Chondrocyte (in vitro differentiated cells): ENCODE results near the gene WIPF1. TPM values are rescaled to one million over a fixed set of nuclear protein-coding genes. Genes with fewer than 3 reads are reported as not detected.

Experiments
- DNase-seq: peaks from one replicate; pipeline ENCODE4 v3.0.0; 2021; ENCODE audit warnings: mixed read lengths, low spot score
- H3K27ac Mint-ChIP-seq: one replicate; pipeline ENCODE4 v1.8.0; 2021; ENCODE audit warnings: mild to moderate bottlenecking, moderate library complexity, mixed read lengths; ENCODE audit not compliant: unreplicated experiment
- H3K27me3 Mint-ChIP-seq: 2 replicates; pipeline ENCODE4 v1.8.0; 2021; ENCODE audit warnings: low read depth, mixed read lengths
- H3K36me3 Mint-ChIP-seq: 2 replicates; pipeline ENCODE4 v1.8.0; 2021; ENCODE audit warnings: low read depth, mixed read lengths
- H3K4me1 Mint-ChIP-seq: 2 replicates; pipeline ENCODE4 v1.8.0; 2021; ENCODE audit warnings: low read depth, mild to moderate bottlenecking, mixed read lengths
- H3K4me3 Mint-ChIP-seq: one replicate; pipeline ENCODE4 v1.8.0; 2021; ENCODE audit warnings: mild to moderate bottlenecking, moderate library complexity, mixed read lengths; ENCODE audit not compliant: unreplicated experiment
- H3K9me3 Mint-ChIP-seq: 2 replicates; pipeline ENCODE4 v1.8.0; 2021; ENCODE audit warnings: low read depth, mixed read lengths
- total RNA-seq: library from RNA; stranded (reverse); gene quantifications from 3 replicates; pipeline ENCODE4 v1.2.1, GENCODE V29; 2021
- TF ChIP-seq, protein P1 (sequence below): fragments of 200-600 bp; sonication (generic); IDR thresholded peaks from 2 replicates; pipeline ENCODE4 v1.5.0; 2021; ENCODE audit warnings: antibody characterized with exemption, mild to moderate bottlenecking, moderate library complexity

Gene WIPF1
- total RNA-seq, 1 donor from 2014 or later, result 60.0 TPM

DNA sequence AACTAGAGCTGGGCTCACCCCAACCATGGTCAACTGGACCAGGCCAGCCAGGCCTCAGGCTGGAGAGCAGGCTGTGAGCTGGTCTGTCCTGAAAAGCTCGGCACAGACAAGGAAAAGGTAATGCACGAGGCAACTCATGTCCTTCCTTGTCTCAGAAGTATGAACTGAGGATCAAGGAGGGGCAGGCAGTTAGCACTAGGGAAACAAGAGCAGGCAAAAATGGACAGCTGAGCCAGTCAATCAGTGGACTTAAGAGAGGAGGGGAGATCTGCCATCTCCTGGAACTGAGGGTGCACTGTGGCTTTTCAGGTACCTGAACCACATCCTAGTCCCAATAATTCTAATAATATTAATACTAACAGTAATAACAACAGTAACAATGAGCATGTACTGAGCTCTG lies 20.6 kb upstream of the WIPF1 start:
- H3K4me1 Mint-ChIP-seq, result peaks cover 47% of the 10 kb centered on the region
- no peak overlapping the region for H3K4me3 Mint-ChIP-seq
- DNase-seq, result no peak
- H3K9me3 Mint-ChIP-seq, result no peaks in the 10 kb centered on the region
- peak overlapping the region; percentile 49 for H3K27ac Mint-ChIP-seq
- H3K27me3 Mint-ChIP-seq, result no peaks in the 10 kb centered on the region
- H3K36me3 Mint-ChIP-seq, result peaks cover 2% of the 10 kb centered on the region
- TF ChIP-seq, protein P1, sequence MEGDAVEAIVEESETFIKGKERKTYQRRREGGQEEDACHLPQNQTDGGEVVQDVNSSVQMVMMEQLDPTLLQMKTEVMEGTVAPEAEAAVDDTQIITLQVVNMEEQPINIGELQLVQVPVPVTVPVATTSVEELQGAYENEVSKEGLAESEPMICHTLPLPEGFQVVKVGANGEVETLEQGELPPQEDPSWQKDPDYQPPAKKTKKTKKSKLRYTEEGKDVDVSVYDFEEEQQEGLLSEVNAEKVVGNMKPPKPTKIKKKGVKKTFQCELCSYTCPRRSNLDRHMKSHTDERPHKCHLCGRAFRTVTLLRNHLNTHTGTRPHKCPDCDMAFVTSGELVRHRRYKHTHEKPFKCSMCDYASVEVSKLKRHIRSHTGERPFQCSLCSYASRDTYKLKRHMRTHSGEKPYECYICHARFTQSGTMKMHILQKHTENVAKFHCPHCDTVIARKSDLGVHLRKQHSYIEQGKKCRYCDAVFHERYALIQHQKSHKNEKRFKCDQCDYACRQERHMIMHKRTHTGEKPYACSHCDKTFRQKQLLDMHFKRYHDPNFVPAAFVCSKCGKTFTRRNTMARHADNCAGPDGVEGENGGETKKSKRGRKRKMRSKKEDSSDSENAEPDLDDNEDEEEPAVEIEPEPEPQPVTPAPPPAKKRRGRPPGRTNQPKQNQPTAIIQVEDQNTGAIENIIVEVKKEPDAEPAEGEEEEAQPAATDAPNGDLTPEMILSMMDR, result no peak

DNA sequence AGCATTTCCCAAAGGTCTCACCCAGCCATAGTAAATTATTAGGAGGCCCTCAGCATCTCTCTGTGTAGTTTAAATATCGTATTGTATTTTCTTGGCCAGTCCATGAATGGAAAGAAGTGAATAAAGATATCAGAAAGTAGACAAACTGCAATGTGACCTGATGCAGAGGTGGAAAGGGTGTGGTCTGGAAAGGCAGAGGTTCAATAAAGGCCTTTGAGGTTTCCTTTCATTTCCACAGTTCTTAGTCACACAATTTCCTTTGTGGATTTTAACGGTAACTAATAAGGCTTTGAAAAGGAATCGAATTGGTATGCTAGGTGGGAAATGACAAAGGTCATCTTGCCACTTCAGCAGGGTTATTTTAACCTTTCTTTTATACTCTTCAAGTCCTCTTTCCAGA lies 20.1 kb upstream of the WIPF1 start:
- H3K4me3 Mint-ChIP-seq, result no peak overlapping the region
- peaks cover 2% of the 10 kb centered on the region for H3K36me3 Mint-ChIP-seq
- H3K27ac Mint-ChIP-seq, result peak overlapping the region; percentile 49
- peaks cover 46% of the 10 kb centered on the region for H3K4me1 Mint-ChIP-seq
- H3K9me3 Mint-ChIP-seq, result no peaks in the 10 kb centered on the region
- no peaks in the 10 kb centered on the region for H3K27me3 Mint-ChIP-seq
- no peak for DNase-seq
- TF ChIP-seq, protein P1, result no peak

DNA sequence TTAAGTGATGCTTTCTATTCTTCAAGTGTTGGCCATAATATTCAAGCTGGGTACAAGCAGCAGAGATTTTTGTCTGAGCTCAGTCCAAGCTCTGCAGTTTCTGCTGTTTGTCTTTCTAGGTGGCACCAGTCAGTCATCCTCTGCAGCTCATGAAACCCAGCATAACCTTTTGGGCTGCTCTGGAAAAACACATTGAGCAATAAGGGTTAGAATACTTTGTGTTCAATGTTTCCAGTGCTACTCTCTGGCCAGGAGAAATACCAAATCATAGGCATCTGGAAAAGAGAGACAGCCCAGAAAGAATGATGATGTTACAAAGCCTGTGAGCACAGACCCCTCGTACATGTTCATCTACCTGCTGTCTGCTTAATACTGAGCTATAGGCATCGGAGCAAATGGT lies 19.5 kb upstream of the WIPF1 start:
- Mint-ChIP-seq H3K9me3 (no peaks in the 10 kb centered on the region), H3K4me3 (no peak overlapping the region), H3K36me3 (peaks cover 2% of the 10 kb centered on the region), H3K27ac (peak overlapping the region; percentile 76), H3K27me3 (no peaks in the 10 kb centered on the region), H3K4me1 (peaks cover 46% of the 10 kb centered on the region)
- TF ChIP-seq, protein P1, result peak; percentile 63
- DNase-seq, result no peak

DNA sequence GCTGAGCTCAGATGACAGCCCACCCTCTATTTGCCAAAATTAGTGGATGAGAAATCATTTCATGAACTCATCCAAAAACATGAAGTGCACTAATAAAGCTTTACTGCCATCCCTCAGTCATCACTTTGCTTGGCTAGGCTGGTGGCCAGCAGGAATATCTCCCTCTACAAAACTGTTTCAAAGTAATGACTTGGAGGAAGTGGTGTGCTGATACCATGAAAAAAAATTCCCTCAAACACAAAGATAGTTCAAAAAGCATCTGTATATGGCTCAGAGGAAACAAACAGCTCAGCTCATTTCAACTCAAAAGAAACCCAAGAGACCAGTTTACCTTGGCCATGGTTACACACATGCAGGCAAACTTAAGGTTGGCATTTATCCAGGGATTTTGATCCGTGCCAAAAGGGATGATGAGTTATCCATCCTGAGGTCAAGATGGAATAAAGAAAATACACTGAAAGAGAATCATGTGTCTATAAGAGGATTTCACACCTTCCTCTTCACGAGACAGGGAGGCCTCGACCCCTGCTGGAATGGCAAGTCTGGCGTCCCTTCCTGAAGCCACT lies 18.4 kb upstream of the WIPF1 start:
- peaks cover 2% of the 10 kb centered on the region for H3K36me3 Mint-ChIP-seq
- peak overlapping the region; percentile 66 for H3K27ac Mint-ChIP-seq
- no peak for DNase-seq
- H3K27me3 Mint-ChIP-seq, result no peaks in the 10 kb centered on the region
- TF ChIP-seq, protein P1, result no peak
- no peaks in the 10 kb centered on the region for H3K9me3 Mint-ChIP-seq
- H3K4me1 Mint-ChIP-seq, result peaks cover 46% of the 10 kb centered on the region
- H3K4me3 Mint-ChIP-seq, result no peak overlapping the region

DNA sequence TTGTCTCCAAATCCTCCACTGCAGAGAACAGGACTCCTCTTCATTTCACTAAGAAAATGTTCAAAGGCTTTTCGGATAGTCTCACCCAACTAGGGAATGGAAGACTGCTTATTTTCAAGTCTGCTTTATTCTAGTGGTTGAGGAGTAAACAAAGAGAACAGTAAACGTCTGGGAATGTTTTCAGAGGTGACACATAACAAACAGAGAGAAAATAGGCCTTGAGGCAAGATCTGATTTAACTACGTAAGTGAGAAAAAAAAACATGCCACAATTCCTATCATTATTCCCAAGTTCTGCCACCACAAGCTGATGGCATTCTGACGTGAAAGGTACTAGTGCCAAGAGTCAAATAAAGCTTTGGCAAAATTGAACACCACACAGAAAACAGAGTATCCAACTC lies 16.7 kb upstream of the WIPF1 start:
- H3K27me3 Mint-ChIP-seq, result no peaks in the 10 kb centered on the region
- TF ChIP-seq, protein P1, result no peak
- H3K9me3 Mint-ChIP-seq, result no peaks in the 10 kb centered on the region
- H3K4me3 Mint-ChIP-seq, result no peak overlapping the region
- peaks cover 54% of the 10 kb centered on the region for H3K4me1 Mint-ChIP-seq
- peaks cover 2% of the 10 kb centered on the region for H3K36me3 Mint-ChIP-seq
- H3K27ac Mint-ChIP-seq, result peak overlapping the region; percentile 70
- DNase-seq, result no peak
